Activated CD4-positive, alpha-beta T cell treated with anti-CD3 and anti-CD28 coated beads, Interleukin-2, Interleukin-4, amounts not matched to agents 100 ng/mL and 50 ng/mL, durations not matched to agents 16 hours and 8 hours (primary cell): Measurements from ENCODE around the gene ZMIZ1.
"Not testable (repeated sequence)": the region's sequence is repeated elsewhere in the genome, so short reads cannot be mapped to it uniquely, and the experiment has no call there.

ENCODE experiments used
- DNase-seq: peaks from one replicate; pipeline ENCODE4 v3.0.0-alpha.2; 2020; ENCODE audit warnings: low spot score

Gene ZMIZ1

DNA sequence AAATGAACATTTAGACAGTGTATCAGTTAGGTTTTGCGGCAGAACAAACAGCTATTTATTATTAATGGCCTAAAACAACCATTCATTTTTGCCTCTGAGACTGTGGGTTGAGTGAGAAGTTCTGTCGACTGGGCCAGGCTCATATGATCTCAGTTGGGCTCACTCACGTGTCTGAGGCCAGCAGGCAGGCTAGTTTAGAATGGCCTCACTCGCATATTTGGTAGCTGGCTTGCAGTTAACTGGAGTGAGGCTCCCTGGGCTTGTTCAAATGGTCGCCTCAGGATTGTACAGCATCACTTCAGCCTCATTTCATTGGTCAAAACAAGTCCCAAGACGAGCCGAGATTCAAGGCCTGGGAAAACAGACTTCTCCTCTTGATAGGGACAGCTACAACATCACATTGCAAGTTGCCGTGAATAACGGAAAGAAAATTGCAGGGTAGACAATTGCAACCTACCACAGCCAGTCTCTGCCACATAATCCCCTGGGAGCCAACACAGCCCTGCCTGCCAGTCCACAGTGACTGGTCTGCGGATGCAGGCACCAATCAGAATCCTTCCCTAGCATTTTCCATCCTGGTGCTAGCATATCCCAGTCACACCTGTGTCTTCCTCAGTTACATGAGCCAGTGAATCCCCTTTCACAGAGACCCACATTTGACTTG is 255.4 kb downstream of the ZMIZ1 start:
- DNase-seq, result no peak

DNA sequence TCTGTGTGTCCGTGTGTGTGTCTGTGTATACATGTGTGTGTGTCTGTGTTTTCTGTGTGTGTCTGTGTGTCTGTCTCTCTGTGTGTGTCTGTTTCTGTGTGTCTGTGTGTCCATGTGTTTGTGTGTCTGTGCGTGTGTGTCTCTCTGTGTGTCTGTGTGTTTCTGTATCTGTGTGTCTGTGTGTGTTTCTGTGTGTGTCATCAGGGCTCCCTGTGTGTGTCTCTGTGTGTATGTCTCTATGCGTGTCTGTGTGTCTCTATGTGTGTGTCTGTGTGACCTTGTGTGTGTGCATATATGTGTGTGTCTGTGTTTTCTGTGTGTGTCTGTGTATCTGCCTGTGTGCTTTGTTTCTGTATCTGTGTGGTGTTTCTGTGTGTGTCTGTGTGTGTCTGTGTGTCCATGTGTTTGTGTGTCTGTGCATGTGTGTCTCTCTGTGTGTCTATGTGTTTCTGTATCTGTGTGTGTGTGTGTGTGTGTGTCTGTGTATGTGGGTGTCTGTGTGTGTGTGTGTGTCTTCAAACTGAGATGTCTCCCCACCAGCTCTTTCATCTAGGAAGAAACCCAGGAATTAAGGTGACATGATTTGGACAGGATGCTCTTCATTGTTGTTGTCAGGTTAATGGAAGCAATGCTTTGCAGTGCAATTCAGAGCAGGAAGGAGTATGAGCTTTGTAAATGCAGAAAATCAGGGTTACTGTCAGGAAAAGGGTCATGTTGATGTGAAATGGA is 257.8 kb downstream of the ZMIZ1 start:
- no peak for DNase-seq

DNA sequence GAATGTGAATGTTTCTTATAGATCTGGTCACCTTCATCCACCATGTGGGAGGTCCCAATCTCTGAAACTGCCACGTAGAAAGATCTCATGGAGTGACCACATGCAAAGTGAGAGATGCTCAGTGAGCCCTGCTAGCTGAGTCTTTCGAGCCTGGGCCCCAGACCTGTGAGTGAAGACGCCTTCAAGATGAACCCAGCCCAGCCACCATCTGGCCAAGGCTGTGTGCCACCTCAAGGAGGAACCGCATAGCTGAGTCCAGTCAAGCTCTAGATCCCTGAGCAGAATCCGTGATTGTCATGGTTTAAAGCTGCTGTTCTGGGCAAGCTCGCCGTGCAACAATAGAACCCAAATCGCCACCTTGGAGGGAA is 258.3 kb downstream of the ZMIZ1 start:
- DNase-seq, result no peak

DNA sequence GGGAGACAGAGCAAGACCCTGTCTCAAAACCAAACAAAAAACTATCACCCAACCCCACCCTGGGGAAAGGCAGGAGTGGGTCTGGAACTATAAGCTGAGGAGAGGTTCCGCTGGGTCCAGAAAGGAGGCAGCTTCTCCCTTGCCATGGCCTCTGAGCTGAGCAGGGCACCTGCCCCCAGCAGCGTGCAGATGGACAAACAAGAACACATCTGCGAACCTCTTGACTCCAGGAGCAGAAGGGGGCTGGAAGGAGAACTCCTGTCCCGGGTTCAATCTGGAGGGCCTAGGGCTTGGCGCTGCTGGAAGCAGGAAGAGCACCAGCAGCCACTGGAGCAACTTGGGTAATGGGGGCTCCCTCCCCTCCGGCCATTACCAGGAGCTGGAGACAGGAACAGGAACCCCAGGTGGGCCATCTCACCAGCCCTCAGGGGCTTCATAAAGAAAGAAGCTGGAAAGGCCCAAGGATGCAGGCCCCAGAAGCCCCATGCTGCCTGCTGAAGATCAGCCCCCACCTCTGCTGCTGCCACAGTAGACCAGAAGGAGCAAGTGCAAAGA is 259.5 kb downstream of the ZMIZ1 start:
- DNase-seq, result no peak

DNA sequence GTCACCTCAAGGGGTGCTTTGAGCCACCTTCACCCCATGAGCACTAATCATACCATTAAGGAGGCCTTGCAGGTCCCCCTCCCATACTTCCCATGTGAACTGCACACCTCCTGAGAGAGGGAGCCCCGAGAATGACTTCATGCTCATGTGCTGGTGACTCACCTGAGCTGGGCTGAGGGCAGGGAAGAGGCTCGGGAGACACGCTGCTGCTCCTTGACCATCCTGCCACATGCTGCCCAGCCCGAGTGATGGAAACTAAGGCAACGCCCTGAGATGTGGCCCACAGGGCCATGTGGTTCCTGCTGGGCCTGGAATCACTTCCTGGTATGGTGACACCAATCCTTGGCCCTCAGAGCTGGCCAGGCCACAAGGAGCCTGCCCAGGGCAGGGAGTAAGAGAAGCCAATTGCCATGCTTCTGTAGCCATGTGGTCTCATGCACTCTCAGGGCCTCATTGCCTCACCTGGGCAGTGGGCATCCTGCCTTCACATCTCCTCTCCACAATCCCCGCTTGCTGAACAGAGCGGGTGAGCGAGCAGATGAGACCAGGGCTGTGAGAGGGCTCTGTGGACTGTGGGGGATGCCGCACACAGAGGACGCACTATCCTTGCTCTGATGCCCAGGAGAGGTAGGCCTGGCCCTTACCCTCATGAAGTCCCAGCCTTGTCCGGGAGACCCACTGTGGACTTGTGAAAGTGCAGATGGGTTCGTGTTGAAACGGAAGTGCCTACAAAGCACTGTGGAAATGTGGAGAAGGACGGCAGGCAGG is 260.2 kb downstream of the ZMIZ1 start:
- no peak for DNase-seq

DNA sequence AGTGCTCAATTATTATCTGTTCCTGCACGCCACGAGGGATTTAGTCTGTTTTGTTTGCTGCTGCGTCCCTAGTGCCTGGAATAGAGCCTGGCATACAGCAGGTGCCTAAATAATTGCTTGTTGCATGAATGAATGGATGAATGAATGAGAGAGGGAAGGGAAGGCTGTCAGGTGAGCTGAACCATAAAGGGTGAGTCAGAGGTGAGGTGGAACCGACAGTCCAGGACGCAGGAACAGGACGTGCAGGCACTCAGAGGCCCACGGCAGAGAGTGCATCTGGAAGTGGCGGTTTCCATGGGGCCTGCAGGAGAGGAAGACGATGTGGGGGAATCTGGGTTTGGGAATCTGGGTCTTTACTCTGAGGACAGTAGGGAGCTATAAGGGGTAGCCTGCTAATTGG is 260.8 kb downstream of the ZMIZ1 start:
- no peak for DNase-seq

DNA sequence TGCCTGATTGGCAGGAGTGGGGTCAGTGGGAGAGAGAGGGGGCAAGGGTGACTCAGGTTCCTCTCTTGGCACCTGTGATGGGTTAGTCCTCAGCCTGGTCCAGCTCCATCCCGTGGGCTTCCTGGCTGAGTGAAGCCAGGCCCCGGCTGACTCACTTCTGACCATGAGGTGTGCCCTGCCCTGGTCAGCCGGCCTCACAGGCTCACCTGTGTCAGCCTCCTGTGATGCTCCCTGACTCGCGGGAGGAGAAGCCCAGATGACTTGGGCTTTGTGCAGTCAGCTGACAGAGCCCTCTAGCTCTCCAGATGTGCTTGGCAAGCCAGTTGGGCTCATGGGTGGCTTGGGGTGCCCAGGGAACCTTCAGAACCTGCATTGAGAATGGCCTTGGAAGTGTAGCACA is 262.5 kb downstream of the ZMIZ1 start:
- no peak for DNase-seq

DNA sequence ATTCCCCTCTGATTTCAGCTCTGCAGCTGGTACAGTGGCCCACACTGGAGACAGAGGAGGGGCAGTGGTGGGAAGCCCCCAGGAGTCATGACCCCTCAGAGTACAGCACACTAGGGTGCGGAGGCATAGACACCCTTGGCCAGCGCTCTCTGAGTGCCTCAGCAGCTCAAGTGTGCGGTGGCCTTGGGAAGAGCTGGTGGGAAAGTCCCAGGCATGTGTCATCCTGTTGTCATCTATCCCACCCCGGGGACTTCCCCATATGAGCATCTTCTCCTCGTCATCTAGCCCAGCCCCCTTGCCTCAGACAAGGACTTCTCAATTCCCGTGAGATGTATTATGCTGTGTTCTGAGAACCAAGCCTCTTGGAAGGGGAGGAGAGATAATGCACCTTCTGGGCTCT is 262.9 kb downstream of the ZMIZ1 start:
- peak; percentile 93 for DNase-seq

DNA sequence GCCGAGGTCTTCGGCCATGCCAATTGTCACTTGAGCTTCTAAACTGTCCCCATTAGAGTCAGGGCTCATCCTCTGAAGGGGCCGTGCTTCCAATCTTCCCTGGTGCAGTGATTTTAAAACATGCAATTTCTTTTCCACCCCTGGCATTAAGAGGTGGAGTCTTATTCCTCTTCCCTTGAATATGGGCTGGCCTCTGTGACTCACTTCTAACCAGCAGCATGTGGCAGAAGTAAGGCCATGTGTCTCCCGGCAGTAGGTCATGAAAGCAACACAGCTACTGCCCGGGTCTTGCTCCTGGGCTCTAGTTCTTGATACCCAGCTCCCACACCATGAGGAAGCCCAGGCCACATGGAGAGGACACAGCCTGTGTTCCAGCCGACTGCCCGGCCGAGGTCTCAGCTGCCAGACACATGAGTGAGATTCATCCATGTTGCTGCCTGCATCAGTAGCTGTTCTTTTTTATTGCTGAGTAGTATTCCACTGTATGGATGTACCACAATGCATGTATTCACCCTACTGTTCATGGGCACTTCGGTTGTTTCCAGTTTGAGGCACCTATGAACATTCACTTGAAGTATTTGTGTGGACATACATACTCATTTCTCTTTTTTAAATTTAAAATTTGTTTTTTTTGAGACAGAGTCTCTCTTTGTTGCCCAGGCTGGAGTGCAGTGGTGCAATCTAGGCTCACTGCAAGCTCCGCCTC is 264.0 kb downstream of the ZMIZ1 start:
- DNase-seq, result not testable (repeated sequence)

DNA sequence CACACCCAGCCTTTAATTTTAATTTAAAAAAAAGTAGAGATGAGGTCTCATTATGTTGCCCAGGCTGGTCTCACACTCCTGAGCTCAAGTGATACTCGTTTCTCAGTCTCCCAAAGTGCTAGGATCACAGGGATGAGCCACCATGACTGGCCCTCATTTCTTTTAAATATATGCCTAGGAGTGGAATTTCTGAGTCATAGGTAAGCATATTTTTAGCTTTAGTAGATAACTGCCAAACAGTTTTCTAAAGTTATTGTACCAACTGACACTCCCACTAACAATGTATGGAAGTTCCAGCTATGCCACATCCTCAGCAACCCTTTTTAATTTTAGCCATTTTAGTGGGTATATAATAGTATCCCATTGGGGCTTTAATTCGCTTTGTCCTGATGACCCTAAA is 264.7 kb downstream of the ZMIZ1 start:
- no peak for DNase-seq

DNA sequence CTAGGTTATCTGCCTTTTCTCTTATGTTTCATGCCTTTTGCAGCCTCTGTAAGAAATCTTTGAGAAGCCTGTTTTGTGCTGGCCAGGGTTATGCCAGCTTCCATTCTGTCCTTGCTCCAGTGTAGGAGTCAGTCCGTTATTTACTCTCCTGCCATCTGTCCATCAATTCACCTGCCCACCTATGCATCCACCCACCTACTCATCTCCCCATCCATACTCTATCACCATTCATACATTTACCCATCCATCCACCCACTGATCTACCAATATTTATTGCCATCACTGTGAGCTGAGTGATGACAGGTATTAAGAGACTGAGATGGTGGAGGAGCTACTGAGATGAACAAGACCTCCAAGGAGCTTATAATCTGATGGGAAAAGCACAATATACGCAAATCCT is 265.8 kb downstream of the ZMIZ1 start:
- no peak for DNase-seq

DNA sequence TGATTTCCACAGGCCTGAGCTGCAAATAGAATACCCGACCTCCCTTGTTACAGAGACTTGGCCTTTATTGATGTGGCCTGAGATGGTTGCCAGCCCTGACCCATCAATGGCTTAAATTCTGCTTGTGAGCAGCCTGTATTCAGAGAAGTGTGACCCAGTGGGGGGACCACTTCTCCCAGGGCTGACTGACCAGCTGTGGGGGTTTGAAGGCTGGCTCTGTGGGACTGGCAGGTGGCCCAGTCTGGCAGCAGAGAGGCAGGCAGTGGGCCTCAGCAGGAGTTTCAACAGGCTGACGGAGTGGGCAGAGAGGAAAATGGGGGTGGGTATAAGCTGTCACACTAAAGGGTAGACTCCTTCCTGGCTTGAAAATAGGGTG is 266.3 kb downstream of the ZMIZ1 start:
- no peak for DNase-seq

DNA sequence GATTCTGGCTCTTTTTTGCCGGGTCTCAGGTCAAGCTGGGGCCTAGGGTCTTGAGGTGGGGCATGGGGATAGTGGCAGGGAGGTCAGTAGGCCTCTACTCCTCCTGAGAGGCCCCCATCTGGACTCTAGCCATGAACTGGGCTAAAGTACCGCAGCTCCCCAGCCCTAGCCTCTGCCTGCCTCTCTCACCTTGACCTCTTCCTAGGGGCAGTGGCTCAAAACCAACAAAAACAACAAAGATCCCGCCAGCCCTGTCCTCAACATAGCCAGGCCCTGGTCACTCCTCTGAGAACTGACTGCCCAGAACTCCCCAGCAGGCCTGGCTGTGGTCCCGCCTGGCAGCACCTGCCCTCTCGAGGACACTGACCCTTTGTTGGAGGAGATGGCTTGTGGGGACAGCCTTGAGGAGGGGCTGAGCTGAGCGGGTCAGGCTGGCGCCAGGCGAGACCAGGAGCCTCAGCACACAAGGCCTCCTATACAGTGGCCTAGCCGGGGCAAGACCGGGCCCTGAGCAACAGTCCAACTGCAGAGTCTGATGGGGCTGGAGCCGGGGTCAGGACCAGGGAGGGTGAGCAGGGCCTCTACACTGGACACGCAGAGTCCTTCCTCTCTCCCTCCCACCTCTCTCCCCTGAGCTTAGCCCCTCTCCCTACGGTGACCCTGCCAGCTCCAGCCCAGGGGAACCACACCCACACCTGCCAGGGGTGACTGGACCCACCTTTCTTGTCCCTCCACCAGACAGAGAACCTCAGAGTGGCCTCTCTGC is 266.9 kb downstream of the ZMIZ1 start:
- DNase-seq, result no peak

DNA sequence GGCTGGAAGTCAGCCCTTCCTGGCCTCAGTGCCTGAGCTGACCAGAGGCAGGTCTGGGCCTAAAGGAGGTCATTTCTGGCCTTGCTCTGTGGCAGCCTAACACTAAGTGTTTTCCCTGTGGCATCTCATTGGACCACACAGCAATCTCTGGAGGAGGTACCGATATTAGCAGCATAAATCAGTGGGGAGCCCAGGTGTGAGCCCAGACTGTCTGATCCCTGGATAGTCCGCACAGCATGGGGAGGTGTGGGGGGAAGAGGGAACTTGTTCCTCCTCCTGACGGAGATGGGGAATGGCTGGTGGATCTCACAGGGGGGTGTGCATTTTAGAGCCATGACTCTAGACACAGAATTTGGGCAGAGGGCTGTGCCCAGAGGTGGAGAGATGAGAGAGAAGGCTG is 267.5 kb downstream of the ZMIZ1 start:
- no peak for DNase-seq

DNA sequence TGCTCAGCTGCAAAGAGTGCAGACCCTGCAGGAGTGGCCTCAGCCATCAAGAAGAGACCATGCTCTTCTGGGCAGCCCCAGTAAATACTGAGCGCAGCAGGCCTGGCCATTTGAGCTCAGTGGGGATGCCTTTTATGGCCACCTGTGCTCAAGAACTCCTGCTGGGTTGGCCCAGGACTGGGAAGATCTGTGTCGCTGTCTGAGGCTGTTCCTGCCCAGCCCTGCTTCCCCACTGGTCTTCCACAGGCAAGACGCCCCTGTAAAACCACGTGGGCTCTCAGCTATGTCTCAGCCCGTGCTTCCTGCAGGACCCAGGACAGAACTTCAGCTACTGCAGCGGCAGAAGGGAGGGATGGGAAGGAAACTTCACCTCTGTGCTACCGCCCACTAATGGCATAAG is 268.0 kb downstream of the ZMIZ1 start:
- DNase-seq, result no peak

DNA sequence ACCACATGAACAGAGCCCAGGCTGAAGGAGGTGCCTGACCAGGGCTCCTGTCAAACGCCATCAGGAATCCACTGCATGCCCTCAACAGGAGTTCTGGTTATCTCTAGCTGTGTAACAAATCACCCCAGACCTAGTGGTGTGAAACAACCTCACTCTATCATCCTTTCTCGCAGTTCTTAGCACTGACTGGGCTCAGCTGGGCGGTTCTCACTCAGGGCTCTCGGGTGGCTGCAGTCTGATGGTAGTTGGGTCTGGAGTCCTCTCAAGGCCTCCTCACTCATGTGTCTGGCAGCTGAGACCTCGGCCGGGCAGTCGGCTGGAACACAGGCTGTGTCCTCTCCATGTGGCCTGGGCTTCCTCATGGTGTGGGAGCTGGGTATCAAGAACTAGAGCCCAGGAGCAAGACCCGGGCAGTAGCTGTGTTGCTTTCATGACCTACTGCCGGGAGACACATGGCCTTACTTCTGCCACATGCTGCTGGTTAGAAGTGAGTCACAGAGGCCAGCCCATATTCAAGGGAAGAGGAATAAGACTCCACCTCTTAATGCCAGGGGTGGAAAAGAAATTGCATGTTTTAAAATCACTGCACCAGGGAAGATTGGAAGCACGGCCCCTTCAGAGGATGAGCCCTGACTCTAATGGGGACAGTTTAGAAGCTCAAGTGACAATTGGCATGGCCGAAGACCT is 269.2 kb downstream of the ZMIZ1 start:
- DNase-seq, result not testable (repeated sequence)

DNA sequence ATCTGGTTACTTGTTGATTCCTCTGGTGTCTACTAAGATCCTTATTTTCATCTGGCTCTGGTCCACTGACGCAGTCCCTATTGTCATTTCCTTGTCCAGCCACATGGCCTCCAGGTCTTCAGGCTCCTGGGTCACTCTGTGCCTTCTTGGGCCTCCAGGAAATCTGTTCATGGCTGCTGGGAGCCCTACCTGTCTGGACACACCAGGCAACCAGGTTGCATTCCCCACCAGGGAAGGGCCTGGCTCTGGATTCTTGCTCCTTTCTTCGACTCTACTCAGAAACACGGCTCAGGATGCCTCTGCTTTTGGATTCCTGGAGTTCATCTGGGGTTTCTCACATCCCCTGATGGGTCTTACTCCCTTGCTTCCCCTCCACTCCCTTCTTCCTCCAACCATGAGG is 270.5 kb downstream of the ZMIZ1 start:
- no peak for DNase-seq

DNA sequence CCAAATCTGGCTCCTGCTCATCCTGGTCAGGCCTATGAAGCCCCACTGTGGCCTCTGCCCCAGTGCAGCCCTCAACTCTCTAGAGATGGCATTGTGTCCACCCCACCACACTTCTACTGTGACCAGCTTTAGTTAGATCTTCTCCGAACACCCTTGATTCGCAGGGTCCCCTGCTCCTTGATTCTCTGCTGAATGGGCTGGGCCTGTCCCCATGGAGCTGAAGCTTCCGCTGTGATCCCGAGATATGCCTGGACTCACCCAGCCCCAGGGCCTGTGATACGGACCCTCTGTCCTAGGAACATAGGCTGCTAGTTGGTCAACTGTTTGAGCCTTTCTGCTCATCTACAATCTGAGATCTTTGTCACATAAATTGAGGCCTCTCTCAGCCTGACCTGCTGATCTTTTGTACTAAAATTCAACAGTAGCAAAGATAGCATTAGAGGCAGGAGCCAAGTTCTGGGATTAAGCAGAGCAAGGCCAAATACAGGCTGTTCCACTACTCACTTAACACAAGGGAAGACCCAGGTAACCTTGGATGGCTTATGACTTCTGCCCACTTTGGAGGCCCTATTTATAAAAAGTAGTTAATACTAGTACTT is 272.0 kb downstream of the ZMIZ1 start:
- no peak for DNase-seq

DNA sequence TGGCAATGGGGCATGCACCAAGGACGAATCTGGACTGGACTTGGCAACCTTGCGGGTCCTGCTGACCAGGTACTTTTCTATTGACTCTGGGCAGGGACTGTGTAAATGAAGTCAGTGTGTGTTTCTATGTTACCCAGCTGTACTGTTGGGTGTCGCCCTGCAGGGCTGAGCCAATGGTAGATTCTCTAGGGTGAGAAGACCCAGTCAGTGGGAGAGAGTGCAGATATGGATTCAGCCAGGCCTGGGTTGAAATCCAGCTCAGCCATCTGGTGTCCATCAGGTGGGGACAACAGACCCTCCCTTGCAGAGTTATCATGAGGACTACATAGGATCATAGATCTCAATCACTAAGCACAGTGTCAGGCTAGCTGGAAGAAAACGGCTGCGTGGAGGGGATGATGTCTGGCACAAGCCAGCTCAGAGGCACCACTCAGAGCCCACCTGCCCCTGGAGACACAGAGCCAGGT is 273.6 kb downstream of the ZMIZ1 start:
- DNase-seq, result no peak

DNA sequence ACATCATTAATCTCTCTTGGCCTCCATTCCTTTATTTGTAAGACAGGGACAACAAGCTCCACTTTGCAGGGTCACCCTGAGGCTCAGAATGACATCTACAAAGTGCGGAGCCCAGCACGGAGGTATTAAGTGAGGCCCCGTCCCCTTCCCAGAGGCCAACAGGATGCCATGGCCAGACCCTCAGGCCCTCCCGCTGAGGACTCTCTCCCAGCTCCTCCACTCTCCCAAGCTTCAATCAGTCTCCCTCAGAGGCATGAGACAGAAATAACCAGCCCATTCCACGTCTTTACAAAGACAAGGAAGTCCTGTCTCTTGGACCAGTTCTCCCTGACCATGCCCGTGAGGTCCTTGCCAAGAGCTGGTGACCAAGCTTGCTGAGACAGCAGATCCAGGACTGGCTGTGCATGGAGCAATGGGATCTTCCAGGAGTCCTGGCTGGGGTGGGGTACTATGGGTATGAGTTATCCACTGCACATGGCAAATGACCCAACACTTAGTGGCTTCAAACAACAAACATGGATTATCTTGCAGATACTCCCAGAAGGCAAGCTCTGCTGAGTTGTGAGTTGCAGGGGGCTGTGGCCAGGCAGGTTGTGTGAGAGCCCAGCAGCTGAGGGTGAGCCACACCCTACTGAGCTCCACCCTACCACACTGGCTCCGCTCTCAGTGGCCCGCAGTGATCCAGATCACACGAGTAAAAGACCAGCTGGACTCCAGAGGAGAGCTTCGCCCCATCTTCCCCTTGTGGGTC is 274.2 kb downstream of the ZMIZ1 start:
- DNase-seq, result no peak
